HG03439 (cell line): ENCODE measurements around the gene ADARB1.

ENCODE experiments used
- ATAC-seq: cut with Tn5 transposase; IDR thresholded peaks from one replicate; pipeline ENCODE4 v1.9.1; 2021; ENCODE audit warnings: mild to moderate bottlenecking, moderate library complexity; ENCODE audit not compliant: unreplicated experiment

Gene ADARB1

DNA sequence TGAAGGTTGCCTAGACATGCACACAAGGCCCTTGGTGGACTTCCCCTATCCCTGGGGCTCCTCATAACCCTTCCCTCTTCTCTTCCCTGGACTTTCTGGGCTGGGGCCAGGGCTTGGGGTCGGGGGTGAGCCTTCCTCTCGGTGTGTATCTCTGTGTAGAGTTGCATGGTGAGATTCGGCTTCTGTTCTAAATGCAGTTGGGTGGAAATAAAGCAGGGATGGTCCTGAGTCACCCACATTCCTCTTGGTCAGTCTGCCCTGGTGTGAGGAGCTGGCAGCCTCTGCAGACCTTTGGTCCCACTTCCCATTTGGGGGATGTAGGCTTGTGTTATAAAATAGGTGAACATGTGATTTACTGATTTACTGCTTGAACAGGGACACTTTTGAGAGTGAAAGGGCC lies 38.0 kb downstream of the ADARB1 start:
- ATAC-seq, result no peak

DNA sequence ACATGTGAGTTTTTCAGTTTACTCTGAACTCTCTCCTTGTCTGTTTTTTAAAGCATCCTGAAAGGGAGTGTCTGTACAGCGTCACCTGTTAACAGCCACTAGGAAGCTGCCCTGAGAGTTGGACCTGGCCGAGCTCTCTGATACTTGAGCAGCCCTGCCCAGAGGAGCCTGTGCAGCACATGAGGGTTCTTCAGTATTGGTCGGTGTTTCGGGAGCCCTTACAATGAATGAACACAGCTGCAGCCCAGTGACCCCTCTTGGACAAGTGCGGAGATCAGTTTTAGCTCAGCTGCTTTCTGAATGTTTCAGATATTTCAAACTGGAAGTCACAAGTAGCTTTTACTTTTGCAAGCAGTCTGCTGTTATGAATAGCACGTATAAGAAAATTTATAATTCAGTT lies 39.2 kb downstream of the ADARB1 start:
- ATAC-seq, result no peak

DNA sequence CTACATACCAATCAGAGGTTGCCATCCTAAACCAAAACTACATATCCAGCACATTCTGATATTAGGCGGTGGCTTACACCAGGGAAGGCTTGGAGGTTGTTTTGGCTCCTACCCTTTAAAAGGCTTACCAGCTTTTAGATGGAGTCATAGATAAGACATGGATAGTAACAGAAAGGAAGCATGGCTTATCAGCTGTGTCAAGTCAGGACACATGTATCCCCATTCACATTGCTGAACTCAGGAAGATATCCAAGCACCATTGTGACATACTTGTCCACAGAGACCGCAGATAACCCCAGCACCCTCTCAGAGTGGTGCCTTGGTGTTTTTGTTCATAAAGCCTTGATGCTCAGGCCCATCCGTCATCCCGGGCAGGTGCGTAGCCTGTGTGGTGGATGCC lies 39.7 kb downstream of the ADARB1 start:
- no peak for ATAC-seq

DNA sequence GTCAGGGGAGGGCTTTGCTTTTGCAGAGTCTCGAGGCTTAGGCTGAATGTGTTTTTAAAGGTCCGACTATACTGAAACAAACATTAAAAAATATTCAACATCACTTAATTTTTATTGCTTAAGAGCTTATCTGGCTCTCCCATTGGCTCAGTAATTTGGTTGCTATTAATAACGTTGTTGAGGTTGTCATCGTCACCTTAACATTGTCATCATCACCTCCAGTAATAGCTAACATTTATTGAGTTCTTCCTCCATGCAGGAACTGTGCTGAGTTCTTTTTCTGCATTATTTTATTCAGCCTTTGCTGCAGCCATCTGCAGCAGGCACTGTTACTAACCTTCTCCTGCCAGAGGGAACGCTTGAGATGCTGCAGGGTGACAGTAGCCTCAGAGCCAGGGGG lies 40.1 kb downstream of the ADARB1 start:
- no peak for ATAC-seq

DNA sequence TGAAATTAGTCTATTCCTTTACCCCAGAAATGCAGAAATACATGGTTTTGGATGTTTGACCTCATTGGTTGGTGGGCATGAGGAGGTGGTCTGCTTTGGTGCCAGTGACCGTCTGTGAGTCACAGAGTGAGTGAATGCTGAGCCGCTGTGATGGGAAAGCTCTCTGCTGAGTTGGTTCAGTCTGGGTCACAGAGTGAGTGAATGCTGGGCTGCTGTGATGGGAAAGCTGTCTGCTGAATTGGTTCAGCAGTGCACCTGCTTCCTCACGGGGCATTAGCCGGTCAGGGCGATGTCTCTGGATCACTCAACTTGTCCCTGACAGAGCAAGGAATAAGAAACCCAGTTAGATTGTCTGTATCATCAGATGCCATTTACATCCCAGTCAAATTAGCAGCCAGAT lies 40.8 kb downstream of the ADARB1 start:
- ATAC-seq, result no peak

DNA sequence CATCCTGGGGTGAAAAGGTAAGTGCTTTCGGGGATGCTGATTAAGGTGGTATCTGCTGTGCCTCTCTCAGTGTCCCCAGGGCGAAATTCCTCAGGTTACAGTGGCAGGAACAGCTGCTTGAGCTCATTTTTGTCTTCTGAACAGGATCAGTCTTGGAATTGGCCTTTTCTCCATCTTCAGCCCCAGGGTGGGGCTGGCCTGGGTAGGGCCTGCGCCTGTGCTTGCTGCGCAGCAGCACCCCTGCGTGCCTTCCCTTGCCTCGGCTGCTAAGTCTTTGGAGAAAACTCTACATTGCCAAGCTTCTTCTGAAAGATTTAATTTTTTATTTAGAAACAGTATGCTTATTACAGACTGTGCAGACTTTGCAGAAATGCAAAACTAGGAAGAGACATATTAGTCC lies 41.7 kb downstream of the ADARB1 start:
- no peak for ATAC-seq

DNA sequence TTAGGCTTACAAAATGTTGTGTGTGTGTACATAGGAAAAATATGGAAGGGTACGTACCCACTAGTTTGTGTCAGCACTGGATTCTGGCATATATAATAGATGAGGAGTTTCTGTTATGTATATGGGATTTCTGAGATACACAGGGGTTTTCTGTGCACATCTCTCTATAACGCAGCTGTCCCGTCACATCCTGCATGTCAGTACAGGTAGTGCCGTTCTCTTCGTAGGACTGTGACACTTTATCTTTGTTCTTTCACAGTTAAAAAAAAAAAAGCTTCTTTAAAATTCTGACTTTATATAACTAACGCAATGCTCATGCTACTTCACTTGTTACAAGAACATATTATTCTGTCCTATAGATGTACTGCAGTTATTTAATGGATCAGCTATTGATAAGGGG lies 42.9 kb downstream of the ADARB1 start:
- no peak for ATAC-seq

DNA sequence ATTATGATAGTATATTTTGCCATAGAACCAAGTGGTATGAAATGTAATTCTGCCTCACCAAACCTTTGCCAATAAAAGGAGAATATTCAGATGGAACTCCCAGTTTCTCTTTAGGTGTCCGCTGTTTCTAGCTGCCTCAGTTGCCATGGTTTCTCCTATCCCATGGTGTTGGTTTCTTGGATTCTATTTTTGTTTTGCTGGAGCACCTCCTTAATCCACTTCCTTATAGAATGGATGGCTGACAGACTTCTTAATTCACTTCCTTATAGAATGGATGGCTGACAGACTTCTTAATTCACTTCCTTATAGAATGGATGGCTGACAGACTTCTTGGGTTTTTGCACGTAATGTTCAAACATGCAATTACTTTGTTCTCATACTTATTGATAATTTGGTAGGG lies 43.7 kb downstream of the ADARB1 start:
- ATAC-seq, result no peak

DNA sequence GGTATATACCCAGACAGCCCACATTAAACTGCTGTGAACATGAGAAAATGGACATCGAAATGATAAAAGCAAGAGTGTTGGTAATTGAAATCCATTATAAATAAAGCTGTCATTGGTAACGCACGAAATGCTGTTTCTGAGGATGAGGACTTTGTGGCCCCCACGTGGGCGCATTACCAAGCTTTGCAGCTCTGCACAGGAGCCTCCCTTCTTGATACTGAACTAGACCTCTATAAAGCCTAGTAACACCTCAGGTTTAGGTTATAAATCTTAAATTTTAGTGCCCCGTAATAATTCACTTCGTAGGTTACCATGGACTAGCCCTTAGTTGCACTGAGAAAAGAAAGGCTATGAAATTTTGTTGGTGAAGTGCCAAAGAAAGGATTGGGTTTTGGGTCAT lies 45.4 kb downstream of the ADARB1 start:
- no peak for ATAC-seq

DNA sequence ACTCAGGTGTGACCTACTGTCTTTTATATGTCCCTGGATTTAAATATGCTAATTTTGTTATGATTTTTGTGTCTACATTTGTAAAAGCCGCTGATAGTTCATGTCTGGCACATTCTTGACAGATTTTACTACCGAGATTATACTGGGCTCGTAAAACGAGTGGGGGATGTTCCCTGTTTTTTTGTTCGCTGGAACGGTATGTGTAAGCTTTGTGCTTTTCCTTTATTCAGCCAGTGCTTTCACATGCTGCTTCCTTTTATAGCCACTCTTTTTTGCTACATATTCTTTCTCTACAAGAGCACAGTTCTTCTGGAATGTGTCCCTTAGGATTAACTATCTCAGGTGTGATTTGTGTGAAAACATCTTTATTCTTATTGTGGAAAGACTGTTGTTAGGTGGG lies 46.6 kb downstream of the ADARB1 start:
- no peak for ATAC-seq

DNA sequence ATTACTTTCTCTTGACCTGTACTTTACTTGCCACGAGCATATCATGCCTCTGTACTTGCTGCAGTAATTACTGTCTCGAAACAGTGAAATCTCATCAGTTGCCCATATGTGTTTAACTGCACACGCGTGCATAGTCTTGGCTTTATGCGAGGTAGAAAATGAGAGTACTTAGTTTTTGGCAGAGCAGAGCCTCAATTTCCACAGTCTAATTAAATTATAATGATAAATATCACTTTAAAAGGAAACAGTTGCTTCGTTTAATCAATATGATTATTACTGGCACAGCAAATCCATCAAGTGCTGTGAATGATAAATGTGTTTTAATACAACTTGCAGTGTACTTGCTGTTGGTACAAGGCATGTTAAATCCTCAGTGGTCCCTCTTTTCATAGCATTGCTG lies 47.6 kb downstream of the ADARB1 start:
- no peak for ATAC-seq

DNA sequence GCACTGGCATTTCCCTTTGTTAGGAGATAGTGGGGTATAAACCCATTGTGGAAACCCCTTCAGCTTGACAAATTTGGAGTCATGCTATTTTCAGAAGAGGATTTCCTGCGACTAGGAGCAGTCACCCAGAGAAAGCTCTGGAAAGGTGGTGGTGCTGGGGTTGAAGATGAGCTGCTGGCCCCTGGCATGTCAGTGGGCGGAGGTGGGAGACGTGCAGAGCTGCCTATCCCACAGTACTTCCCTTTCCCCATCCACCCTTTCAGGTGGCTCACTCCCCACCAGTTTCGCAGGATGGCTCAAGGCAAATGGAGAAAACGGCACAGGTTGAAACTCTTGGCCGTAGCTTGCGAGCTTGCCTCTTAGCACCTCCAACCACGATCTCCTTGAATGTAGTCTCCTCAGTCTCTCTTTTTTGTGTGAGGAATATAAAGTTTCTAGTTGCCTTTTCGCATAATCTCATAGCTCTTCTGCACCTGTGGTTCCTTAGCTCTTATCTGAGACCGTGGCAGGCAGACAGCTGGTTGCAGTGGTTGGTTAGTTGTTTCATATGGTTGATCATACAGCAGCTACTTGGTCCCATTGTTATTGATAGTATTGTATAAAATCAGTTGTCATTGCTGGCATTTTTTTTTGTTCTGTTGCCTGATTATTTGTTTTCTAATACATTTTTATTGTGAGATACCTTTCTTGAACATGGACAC lies 48.2 kb downstream of the ADARB1 start:
- no peak for ATAC-seq

DNA sequence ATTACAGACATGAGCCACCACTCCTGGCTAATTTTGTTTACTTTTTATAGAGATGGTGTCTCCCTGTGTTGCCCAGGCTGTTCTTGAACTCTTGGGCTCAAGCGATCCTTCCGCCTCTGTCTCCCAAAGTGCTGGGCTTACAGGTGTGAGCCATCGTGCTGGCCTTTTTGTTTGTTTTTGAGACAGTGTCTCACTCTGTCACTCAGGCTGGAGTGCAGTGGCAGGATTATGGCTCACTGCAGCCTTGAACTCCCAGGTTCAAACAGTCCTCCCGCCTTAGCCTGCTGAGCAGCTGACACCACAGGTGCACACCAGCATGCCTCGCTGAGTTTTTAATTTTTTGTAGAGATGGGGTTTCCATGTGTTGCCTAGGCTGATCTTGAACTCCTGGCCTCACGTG lies 49.1 kb downstream of the ADARB1 start:
- no peak for ATAC-seq

DNA sequence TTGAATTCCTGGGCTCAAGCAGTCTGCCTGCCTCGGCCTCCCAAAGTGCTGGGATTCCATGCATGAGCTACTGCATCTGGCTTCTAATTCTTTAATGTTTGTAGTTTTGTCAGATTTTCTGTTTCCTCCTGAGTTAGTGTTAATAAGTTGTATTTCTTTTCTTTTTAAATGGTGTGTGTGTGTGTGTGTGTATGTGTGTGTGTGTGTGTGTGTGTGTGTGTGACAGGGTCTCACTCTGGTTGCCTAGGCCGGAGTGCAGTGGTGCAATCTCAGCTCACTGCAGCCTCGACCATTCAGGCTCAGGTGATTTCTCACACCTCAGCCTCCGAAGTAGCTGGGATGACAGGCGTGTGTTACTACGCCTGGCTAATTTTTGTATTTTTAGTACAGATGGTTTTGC lies 50.2 kb downstream of the ADARB1 start:
- ATAC-seq, result no peak

DNA sequence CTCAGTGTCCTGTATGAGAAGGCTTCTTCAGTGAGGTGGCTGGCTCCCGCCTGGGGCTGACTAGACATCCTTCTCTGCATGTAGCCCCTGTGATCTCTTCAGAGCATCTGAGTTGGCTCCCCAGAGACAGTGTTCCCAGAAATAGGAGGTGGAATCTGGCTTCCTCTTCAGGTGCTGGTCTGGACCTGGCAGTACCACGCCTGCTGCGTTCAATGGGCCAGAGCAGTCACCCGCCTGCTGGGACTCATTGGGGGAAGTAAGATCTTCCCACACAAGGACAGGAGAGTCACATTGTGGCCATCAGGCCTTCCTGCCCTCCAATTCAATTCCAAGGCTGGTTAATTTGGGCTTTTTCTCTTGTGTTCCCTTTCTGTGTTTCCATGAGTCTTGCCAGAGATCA lies 51.0 kb downstream of the ADARB1 start:
- no peak for ATAC-seq

DNA sequence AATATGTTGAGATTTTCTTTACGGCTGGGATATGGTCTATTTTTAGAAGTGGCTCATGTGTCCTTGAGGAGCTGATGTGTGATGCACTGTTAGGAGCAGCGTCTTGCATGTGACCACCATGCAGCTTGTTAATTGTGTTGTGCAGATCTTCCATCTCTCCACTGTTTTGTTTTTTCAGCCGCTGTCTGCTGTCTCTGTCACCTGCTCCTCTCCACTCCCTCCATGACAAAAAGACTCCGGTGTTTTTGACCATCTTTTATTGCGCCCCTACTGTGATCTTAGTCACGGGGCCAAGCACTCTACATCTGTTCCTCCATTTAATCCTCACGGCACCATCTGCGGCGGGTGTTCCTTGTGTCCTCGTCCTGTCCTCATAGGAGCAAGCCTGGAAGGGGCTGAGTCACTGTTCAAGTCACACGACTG lies 51.8 kb downstream of the ADARB1 start:
- ATAC-seq, result no peak

DNA sequence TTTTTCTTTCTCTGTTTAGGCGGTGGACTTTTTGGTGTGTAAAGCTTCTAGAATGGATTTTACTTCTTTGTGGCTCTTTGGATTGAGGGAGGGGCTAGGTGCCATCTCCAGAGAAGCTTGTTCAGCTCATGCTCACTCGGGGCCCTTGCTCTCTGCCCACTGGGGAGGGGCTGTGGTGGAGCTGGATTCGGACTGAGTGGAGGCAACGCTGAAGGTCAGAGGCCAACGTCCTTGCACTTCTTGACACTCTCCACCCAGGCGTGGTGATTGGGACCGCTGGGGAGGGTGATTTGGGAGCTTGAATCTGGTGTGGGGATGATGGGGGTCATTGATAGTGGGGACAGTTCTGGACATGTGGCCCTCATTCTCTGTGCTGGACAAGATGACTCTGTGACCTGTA lies 52.6 kb downstream of the ADARB1 start:
- ATAC-seq, result no peak

DNA sequence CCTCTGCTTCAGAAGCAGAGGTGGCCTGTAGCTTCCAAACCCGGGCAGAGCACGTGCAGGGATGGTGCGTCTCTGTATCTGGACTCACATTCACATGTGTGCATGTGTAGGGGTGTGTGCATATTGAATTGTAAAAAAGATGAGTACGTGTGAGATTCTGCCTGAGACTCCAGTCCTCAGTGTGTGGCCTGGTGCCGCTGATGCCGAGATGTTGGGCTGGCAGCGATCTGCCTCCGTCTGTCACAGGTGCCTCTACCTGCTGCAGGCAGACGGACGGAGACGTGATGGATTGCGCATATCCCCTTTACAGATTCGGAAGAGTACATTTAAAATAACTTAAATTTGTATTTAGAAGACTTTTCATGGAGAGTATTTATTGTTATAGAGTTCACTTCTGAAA lies 53.6 kb downstream of the ADARB1 start:
- ATAC-seq, result no peak

DNA sequence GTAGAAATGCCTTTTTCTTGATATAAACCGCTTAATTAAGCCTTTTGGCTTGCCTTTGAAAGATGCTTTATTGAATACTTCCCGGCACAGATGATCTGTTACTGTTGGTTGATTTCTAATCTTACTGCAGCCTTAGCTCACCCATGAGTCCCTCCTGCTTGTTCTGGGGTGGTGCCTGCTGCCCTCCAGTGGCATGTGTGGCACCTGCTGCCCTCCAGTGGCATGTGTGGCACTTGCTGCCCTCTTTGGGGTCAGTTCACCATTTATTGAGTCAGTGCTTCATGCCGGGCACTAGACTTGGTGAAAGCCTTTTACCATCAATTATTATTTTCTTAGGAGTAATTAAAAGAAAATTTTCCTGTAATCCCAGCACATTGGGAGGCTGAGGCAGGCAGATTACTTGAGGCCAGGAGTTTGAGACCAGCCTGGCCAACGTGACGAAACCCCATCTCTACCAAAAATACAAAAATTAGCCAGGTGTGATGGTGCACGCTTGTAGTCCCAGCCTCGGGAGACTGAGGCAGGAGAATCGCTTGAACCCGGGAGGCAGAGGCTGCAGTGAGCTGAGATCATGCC lies 54.3 kb downstream of the ADARB1 start:
- ATAC-seq, result no peak

DNA sequence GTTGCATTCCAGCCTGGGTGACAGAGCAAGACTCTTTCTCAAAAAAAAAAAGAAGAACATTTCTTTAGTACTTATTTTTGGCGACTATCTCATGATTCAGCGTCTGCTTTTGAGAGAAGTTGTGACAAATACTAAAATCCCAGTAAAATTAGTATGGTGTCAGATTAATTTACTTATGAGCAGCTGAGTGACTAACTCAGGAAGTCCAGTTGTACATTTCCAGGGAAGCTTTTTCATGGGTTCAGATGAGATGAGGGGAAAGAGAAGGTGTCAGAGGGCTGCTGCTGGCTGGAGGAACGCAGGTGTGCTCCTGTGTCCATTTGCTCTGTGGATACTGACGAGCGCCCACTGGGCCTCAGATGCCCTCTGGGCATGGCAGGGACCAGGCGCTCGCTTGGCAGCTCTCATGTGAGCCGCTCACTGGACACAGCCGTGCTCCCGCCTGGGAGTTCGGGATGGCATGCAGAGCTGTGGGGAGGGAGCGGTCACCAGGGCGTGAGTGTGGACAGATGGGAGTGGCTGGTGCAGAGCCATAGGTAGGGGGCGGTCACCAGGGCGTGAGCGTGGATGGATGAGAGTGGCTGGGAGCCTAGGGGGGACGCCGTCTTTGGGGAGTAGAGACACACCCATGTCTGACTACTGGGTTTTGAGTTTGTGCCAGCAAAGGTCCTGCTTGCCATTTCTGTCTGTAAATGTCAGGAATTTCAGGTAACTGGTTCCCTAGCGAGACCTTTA lies 55.0 kb downstream of the ADARB1 start:
- ATAC-seq, result no peak

DNA sequence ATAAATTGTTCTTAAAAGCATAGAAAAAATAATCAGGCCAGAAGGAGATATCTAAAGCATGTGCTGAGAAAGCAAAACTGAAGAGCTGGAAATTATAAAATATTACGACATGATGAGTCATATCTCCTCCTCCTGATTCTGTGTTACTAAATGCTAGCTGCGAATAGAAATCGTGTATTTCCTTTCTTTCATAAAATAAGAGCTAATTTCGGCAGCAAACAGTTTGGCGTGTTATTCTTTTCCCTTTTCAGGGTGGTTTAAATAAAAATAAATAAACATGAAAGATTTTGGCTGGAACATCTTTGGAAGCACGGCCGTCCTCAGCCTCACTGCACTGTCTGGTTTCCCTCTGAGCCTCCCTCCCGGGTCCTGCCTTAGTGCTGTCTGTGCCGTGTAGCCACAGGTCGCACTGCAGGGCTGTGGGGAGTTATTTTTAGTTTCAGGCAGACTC lies 56.0 kb downstream of the ADARB1 start:
- ATAC-seq, result no peak

DNA sequence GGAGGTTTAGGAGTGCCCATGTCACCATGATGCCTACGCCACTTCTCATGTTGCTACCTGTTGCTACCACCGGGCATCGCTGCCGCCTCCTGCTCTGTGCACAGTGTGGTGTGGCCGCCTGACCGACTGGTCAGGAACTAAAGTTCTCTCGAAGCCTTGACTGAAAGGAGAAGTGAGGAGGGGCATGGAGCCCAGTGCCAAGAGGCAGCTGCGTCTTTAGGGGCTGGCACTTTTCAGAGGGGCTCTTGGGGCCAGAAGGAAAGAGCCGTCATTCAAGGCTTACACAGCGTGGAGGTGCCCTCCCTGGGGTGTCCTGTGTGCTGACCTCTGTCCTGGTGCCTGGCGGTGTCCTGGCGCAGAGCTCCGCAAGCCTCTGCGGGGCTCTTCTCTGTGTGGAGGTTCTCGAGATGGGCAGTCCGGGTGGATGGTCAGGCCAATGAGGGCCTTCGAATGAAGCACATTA lies 57.2 kb downstream of the ADARB1 start:
- no peak for ATAC-seq
